Large intestine (tissue), 3 donors: ENCODE results near the gene RAB1A. TPM values are rescaled to one million over a fixed set of nuclear protein-coding genes. Genes with fewer than 3 reads are reported as not detected.

Experiments used
- DNase-seq, 2 donors: peaks; one replicate each; pipeline versions ENCODE4 v3.0.0 to v3.0.0-alpha.2; 2013
- H3K27ac ChIP-seq: one replicate; pipeline ENCODE4 v1.5.1; 2013; ENCODE audit warnings: low read length
- H3K27me3 ChIP-seq: 2 replicates; pipeline ENCODE4 v1.6.1; 2013; ENCODE audit warnings: low read length; ENCODE audit not compliant: control insufficient read depth, insufficient read depth
- H3K36me3 ChIP-seq: 2 replicates; pipeline ENCODE4 v1.6.1; 2013; ENCODE audit warnings: low read length; ENCODE audit not compliant: control insufficient read depth, insufficient read depth
- H3K4me1 ChIP-seq: one replicate; pipeline ENCODE4 v1.6.1; 2013; ENCODE audit warnings: low read length; ENCODE audit not compliant: control insufficient read depth, insufficient read depth
- H3K4me3 ChIP-seq: one replicate; pipeline ENCODE4 v1.5.1; 2013; ENCODE audit warnings: low read length
- H3K9me3 ChIP-seq: one replicate; pipeline ENCODE4 v1.6.1; 2013; ENCODE audit warnings: mild to moderate bottlenecking, low read depth, low read length, moderate library complexity; ENCODE audit not compliant: control insufficient read depth
- WGBS: methylation state at CpG from one replicate; pipeline ENCODE4 v1.1.5; 2013; ENCODE audit warnings: low lambda C conversion rate; ENCODE audit not compliant: insufficient coverage; 5-methylcytosine and 5-hydroxymethylcytosine counted together
- polyA plus RNA-seq: library from polyadenylated mRNA; unstranded; fragments of 120-200 nt; gene quantifications from one replicate; pipeline ENCODE4 v1.2.1, GENCODE V29; 2013

Gene RAB1A
- polyA plus RNA-seq, 1 donor, result 242 TPM

GRCh38 chr2:65120990-65121693 lies 8.8 kb downstream of the RAB1A start:
- WGBS, result no CpG with 5 or more reads among the region's 5 CpGs
- Histone ChIP-seq H3K4me3 (no peak overlapping the region), H3K9me3 (no peaks in the 10 kb centered on the region), H3K4me1 (peaks cover 6% of the 10 kb centered on the region), H3K27ac (no peak overlapping the region), H3K27me3 (no peaks in the 10 kb centered on the region), H3K36me3 (peaks cover 4% of the 10 kb centered on the region)
- DNase-seq, result no peak

GRCh38 chr2:65116645-65117044 lies 13.3 kb downstream of the RAB1A start:
- DNase-seq, result no peak
- Histone ChIP-seq H3K27ac (no peak overlapping the region), H3K4me3 (no peak overlapping the region), H3K27me3 (no peaks in the 10 kb centered on the region), H3K4me1 (no peaks in the 10 kb centered on the region), H3K36me3 (peaks cover 3% of the 10 kb centered on the region), H3K9me3 (no peaks in the 10 kb centered on the region)

- no peak for DNase-seq
- H3K27ac ChIP-seq, result no peak overlapping the region
- no peaks in the 10 kb centered on the region for H3K4me1 ChIP-seq
- H3K9me3 ChIP-seq, result no peaks in the 10 kb centered on the region
- H3K4me3 ChIP-seq, result no peak overlapping the region
- no peaks in the 10 kb centered on the region for H3K27me3 ChIP-seq
- H3K36me3 ChIP-seq, result peaks cover 8% of the 10 kb centered on the region
These were observed 15.0 kb downstream of the RAB1A start for GRCh38 chr2:65114921-65115320.

- Histone ChIP-seq H3K27me3 (no peaks in the 10 kb centered on the region), H3K36me3 (peaks cover 8% of the 10 kb centered on the region), H3K4me1 (no peaks in the 10 kb centered on the region), H3K9me3 (no peaks in the 10 kb centered on the region), H3K27ac (no peak overlapping the region), H3K4me3 (no peak overlapping the region)
- DNase-seq, result no peak
- no CpG with 5 or more reads among the region's 2 CpGs for WGBS
These were observed 16.1 kb downstream of the RAB1A start for GRCh38 chr2:65113816-65114215.

GRCh38 chr2:65113229-65113628 lies 16.7 kb downstream of the RAB1A start:
- no peaks in the 10 kb centered on the region for H3K4me1 ChIP-seq
- no CpG with 5 or more reads among the region's 4 CpGs for WGBS

GRCh38 chr2:65112633-65113032 lies 17.3 kb downstream of the RAB1A start:
- H3K4me1 ChIP-seq, result no peaks in the 10 kb centered on the region
- no peaks in the 10 kb centered on the region for H3K9me3 ChIP-seq
- H3K27ac ChIP-seq, result no peak overlapping the region
- no peaks in the 10 kb centered on the region for H3K27me3 ChIP-seq
- no peak overlapping the region for H3K4me3 ChIP-seq
- 75% methylated on average over 1 of the region's 3 CpGs for WGBS
- H3K36me3 ChIP-seq, result peaks cover 9% of the 10 kb centered on the region
- no peak for DNase-seq

More at GRCh38 chr2:65113229-65113628, 16.7 kb downstream of the RAB1A start:
- Histone ChIP-seq H3K27ac (no peak overlapping the region), H3K27me3 (no peaks in the 10 kb centered on the region), H3K4me3 (no peak overlapping the region), H3K36me3 (peaks cover 12% of the 10 kb centered on the region), H3K9me3 (no peaks in the 10 kb centered on the region)
- DNase-seq, result no peak

GRCh38 chr2:65108780-65109179 lies 21.1 kb downstream of the RAB1A start:
- peaks cover 16% of the 10 kb centered on the region for H3K36me3 ChIP-seq
- no peaks in the 10 kb centered on the region for H3K27me3 ChIP-seq
- H3K4me3 ChIP-seq, result no peak overlapping the region
- no peaks in the 10 kb centered on the region for H3K4me1 ChIP-seq
- whole genome bisulfite sequencing, result 86% methylated on average over 1 of the region's 6 CpGs
- H3K9me3 ChIP-seq, result no peaks in the 10 kb centered on the region
- DNase-seq, result no peak
- no peak overlapping the region for H3K27ac ChIP-seq

GRCh38 chr2:65107530-65107929 lies 22.4 kb downstream of the RAB1A start:
- no CpG with 5 or more reads among the region's 5 CpGs for WGBS
- DNase-seq, result no peak
- Histone ChIP-seq H3K27me3 (no peaks in the 10 kb centered on the region), H3K4me3 (no peak overlapping the region), H3K36me3 (peaks cover 27% of the 10 kb centered on the region), H3K27ac (no peak overlapping the region), H3K9me3 (no peaks in the 10 kb centered on the region), H3K4me1 (no peaks in the 10 kb centered on the region)

- Histone ChIP-seq H3K9me3 (no peaks in the 10 kb centered on the region), H3K27me3 (no peaks in the 10 kb centered on the region), H3K36me3 (peaks cover 42% of the 10 kb centered on the region), H3K27ac (no peak overlapping the region), H3K4me1 (no peaks in the 10 kb centered on the region), H3K4me3 (no peak overlapping the region)
- WGBS, result no CpG with 5 or more reads among the region's 6 CpGs
- no peak for DNase-seq
These were observed 26.7 kb downstream of the RAB1A start for GRCh38 chr2:65103013-65103715.

- Histone ChIP-seq H3K36me3 (peaks cover 53% of the 10 kb centered on the region), H3K4me1 (no peaks in the 10 kb centered on the region), H3K9me3 (no peaks in the 10 kb centered on the region), H3K27ac (no peak overlapping the region), H3K27me3 (no peaks in the 10 kb centered on the region), H3K4me3 (no peak overlapping the region)
- WGBS, result 40% methylated on average over 1 of the region's 3 CpGs
- no peak for DNase-seq
These were observed 28.8 kb downstream of the RAB1A start for GRCh38 chr2:65101071-65101470.

GRCh38 chr2:65098741-65099140 lies 31.2 kb downstream of the RAB1A start:
- Histone ChIP-seq H3K36me3 (peaks cover 68% of the 10 kb centered on the region), H3K27me3 (no peaks in the 10 kb centered on the region), H3K4me1 (no peaks in the 10 kb centered on the region), H3K9me3 (no peaks in the 10 kb centered on the region), H3K4me3 (no peak overlapping the region), H3K27ac (no peak overlapping the region)
- no CpG with 5 or more reads among the region's 5 CpGs for WGBS
- no peak for DNase-seq
